HepG2 (cell line): ENCODE data around the gene PEPD. TPM values are rescaled to one million over a fixed set of nuclear protein-coding genes. Genes with fewer than 3 reads are reported as not detected.

Source experiments
- AKAP8 ChIP-seq: sonication (generic); formaldehyde crosslinking; IDR thresholded peaks from 2 replicates; pipeline ENCODE4 v1.5.1; 2020; ENCODE audit warnings: mild to moderate bottlenecking, missing genetic modification reagents
- HOXA3 ChIP-seq: sonication (generic); formaldehyde crosslinking; IDR thresholded peaks from 2 replicates; pipeline ENCODE4 v1.5.0; 2020; ENCODE audit warnings: missing genetic modification reagents
- MATR3 ChIP-seq: sonication (generic); formaldehyde crosslinking; IDR thresholded peaks from 2 replicates; pipeline ENCODE4 v1.4.0; 2020; ENCODE audit warnings: missing genetic modification reagents
- NONO ChIP-seq, 2 experiments: fragments of 450-650 bp in 1 of 2; sonication (generic) in 1 of 2; formaldehyde crosslinking in 1 of 2; IDR thresholded peaks in 1 of 2; conservative IDR thresholded peaks in 1 of 2; 2 replicates each; pipeline versions ENCODE4 v1.6.1 to v1.8.0; 2017 to 2022; ENCODE audit warnings: mild to moderate bottlenecking in 1 of 2, missing genetic modification reagents in 1 of 2, moderate library complexity in 1 of 2
- TBX2 ChIP-seq: sonication (generic); formaldehyde crosslinking; IDR thresholded peaks from 2 replicates; pipeline ENCODE4 v1.5.0; 2020; ENCODE audit warnings: missing genetic modification reagents, mild to moderate bottlenecking, borderline replicate concordance
- ZNF180 ChIP-seq: sonication (generic); formaldehyde crosslinking; IDR thresholded peaks from 2 replicates; pipeline ENCODE4 v1.4.0; 2020; ENCODE audit warnings: low read depth, missing genetic modification reagents, borderline replicate concordance
- polyA plus RNA-seq, 8 experiments: library from polyadenylated mRNA; depleted of rRNA in 3 of 8; stranded (reverse) in 7 of 8; unstranded in 1 of 8; fragments of >200 nt; fragmentation: Illumina TruSeq in 4 of 8; extraction: Trizol in 4 of 8; gene quantifications; 2 replicates each; pipeline versions ENCODE4 v1.2.1 to v1.2.3, GENCODE V29; 2011 to 2016; ENCODE audit warnings: low read depth in 4 of 8, missing spikeins in 1 of 8, mixed read lengths in 1 of 8; ENCODE audit not compliant: insufficient read depth in 1 of 8
- total RNA-seq, 5 experiments: library from RNA; depleted of rRNA; stranded (reverse); fragments of >200 nt; fragmentation: Illumina TruSeq; extraction: Trizol; gene quantifications; 2 replicates each; pipeline ENCODE4 v1.2.3, GENCODE V29; 2016; ENCODE audit warnings: low read depth in 1 of 5
- TF ChIP-seq, protein P1 (sequence below): sonication (generic); formaldehyde crosslinking; IDR thresholded peaks from 2 replicates; pipeline ENCODE4 v1.4.0; 2020; ENCODE audit warnings: mild to moderate bottlenecking, missing genetic modification reagents
- TF ChIP-seq, protein P2 (sequence below): sonication (generic); formaldehyde crosslinking; IDR thresholded peaks from 2 replicates; pipeline ENCODE4 v1.8.0; 2022; ENCODE audit warnings: mild to moderate bottlenecking, missing genetic modification reagents, moderate library complexity
- TF ChIP-seq, protein P3 (sequence below): sonication (generic); formaldehyde crosslinking; IDR thresholded peaks from 2 replicates; pipeline ENCODE4 v1.5.1; 2020; ENCODE audit warnings: mild to moderate bottlenecking, missing genetic modification reagents, moderate library complexity
- TF ChIP-seq, protein P4 (sequence below): sonication (generic); formaldehyde crosslinking; conservative IDR thresholded peaks from 2 replicates; pipeline ENCODE4 v1.8.0; 2022; ENCODE audit warnings: mild to moderate bottlenecking, moderate library complexity, missing genetic modification reagents

Gene PEPD
- total and polyA plus RNA-seq, 2 of the 13 experiments (the other 11 are each of a cell fraction or from before 2014, with no cell fraction given) = 60.7 to 75.1 TPM

DNA sequence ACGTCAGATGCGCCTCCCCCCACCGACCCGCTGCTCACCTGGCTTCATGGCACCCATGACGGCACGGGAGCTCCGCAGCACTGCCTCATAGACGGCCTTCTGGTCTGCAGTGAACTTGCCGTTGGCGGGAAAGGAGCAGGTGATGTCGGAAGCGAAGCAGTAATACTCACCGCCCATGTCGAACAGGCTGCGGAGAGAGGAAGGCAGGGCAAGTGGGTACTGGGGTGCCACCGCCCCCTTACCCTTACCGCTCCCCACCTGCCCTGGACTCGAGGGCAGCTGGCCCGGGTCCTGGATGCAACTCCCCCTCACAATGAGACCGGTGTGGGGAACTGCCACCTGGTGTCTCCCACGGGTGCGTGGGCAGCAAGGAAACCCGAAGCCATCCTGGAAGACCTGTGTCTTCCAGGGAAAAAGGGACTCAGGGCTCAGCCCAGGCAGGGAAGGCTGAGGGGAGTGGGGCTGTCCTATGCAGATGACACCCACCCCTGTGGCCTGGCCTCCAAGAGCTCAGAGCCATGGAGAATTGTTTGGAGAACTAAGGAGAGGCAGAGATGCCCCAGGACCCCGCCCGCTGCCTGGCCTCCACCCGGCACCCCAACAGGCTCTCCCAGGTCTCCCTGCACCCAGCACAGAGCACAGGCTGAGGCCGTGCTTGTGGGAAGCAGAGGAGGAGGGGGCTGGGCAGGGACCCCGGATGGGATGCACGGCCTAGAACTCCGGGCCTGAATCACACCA is 119.7 kb downstream of the PEPD start (continued):
- TF ChIP-seq, protein P1, sequence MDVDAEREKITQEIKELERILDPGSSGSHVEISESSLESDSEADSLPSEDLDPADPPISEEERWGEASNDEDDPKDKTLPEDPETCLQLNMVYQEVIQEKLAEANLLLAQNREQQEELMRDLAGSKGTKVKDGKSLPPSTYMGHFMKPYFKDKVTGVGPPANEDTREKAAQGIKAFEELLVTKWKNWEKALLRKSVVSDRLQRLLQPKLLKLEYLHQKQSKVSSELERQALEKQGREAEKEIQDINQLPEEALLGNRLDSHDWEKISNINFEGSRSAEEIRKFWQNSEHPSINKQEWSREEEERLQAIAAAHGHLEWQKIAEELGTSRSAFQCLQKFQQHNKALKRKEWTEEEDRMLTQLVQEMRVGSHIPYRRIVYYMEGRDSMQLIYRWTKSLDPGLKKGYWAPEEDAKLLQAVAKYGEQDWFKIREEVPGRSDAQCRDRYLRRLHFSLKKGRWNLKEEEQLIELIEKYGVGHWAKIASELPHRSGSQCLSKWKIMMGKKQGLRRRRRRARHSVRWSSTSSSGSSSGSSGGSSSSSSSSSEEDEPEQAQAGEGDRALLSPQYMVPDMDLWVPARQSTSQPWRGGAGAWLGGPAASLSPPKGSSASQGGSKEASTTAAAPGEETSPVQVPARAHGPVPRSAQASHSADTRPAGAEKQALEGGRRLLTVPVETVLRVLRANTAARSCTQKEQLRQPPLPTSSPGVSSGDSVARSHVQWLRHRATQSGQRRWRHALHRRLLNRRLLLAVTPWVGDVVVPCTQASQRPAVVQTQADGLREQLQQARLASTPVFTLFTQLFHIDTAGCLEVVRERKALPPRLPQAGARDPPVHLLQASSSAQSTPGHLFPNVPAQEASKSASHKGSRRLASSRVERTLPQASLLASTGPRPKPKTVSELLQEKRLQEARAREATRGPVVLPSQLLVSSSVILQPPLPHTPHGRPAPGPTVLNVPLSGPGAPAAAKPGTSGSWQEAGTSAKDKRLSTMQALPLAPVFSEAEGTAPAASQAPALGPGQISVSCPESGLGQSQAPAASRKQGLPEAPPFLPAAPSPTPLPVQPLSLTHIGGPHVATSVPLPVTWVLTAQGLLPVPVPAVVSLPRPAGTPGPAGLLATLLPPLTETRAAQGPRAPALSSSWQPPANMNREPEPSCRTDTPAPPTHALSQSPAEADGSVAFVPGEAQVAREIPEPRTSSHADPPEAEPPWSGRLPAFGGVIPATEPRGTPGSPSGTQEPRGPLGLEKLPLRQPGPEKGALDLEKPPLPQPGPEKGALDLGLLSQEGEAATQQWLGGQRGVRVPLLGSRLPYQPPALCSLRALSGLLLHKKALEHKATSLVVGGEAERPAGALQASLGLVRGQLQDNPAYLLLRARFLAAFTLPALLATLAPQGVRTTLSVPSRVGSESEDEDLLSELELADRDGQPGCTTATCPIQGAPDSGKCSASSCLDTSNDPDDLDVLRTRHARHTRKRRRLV = no peak
- TF ChIP-seq NONO (IDR thresholded peaks at IDR 0.05) (no peak), NONO (CRISPR knock-in tag; conservative IDR thresholded peaks at IDR 0.05) (peak; percentile 18; the same call in 1 of the 2 replicates), HOXA3 (CRISPR knock-in tag) (no peak), AKAP8 (0 out of 2 replicates have a peak, but pooled peaks have one; percentile 26), ZNF180 (no peak), TBX2 (CRISPR knock-in tag) (no peak), MATR3 (CRISPR knock-in tag) (no peak)
- TF ChIP-seq, protein P2, sequence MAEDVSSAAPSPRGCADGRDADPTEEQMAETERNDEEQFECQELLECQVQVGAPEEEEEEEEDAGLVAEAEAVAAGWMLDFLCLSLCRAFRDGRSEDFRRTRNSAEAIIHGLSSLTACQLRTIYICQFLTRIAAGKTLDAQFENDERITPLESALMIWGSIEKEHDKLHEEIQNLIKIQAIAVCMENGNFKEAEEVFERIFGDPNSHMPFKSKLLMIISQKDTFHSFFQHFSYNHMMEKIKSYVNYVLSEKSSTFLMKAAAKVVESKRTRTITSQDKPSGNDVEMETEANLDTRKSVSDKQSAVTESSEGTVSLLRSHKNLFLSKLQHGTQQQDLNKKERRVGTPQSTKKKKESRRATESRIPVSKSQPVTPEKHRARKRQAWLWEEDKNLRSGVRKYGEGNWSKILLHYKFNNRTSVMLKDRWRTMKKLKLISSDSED (CRISPR knock-in tag) = no peak
- TF ChIP-seq, protein P3, sequence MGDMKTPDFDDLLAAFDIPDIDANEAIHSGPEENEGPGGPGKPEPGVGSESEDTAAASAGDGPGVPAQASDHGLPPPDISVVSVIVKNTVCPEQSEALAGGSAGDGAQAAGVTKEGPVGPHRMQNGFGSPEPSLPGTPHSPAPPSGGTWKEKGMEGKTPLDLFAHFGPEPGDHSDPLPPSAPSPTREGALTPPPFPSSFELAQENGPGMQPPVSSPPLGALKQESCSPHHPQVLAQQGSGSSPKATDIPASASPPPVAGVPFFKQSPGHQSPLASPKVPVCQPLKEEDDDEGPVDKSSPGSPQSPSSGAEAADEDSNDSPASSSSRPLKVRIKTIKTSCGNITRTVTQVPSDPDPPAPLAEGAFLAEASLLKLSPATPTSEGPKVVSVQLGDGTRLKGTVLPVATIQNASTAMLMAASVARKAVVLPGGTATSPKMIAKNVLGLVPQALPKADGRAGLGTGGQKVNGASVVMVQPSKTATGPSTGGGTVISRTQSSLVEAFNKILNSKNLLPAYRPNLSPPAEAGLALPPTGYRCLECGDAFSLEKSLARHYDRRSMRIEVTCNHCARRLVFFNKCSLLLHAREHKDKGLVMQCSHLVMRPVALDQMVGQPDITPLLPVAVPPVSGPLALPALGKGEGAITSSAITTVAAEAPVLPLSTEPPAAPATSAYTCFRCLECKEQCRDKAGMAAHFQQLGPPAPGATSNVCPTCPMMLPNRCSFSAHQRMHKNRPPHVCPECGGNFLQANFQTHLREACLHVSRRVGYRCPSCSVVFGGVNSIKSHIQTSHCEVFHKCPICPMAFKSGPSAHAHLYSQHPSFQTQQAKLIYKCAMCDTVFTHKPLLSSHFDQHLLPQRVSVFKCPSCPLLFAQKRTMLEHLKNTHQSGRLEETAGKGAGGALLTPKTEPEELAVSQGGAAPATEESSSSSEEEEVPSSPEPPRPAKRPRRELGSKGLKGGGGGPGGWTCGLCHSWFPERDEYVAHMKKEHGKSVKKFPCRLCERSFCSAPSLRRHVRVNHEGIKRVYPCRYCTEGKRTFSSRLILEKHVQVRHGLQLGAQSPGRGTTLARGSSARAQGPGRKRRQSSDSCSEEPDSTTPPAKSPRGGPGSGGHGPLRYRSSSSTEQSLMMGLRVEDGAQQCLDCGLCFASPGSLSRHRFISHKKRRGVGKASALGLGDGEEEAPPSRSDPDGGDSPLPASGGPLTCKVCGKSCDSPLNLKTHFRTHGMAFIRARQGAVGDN (CRISPR knock-in tag) = no peak
- TF ChIP-seq, protein P4, sequence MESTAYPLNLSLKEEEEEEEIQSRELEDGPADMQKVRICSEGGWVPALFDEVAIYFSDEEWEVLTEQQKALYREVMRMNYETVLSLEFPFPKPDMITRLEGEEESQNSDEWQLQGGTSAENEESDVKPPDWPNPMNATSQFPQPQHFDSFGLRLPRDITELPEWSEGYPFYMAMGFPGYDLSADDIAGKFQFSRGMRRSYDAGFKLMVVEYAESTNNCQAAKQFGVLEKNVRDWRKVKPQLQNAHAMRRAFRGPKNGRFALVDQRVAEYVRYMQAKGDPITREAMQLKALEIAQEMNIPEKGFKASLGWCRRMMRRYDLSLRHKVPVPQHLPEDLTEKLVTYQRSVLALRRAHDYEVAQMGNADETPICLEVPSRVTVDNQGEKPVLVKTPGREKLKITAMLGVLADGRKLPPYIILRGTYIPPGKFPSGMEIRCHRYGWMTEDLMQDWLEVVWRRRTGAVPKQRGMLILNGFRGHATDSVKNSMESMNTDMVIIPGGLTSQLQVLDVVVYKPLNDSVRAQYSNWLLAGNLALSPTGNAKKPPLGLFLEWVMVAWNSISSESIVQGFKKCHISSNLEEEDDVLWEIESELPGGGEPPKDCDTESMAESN (CRISPR knock-in tag) = no peak
- TF ChIP-seq, all 625 proteins: peak for 6
